ENCODE results near the gene TMOD3.

- TF ChIP-seq EZH2 (IDR thresholded peaks at IDR 0.05; ENCODE audit: low read depth, low read length, severe bottlenecking), result no peak
- TF ChIP-seq TAF1 (IDR thresholded peaks at IDR 0.05; ENCODE audit: low read depth, low read length), result no peak
- TF ChIP-seq CEBPB (IDR thresholded peaks at IDR 0.05; ENCODE audit: low read depth, low read length), result no peak
- no peak for TF ChIP-seq EGR1 (IDR thresholded peaks at IDR 0.05; ENCODE audit: borderline replicate concordance, low read depth, low read length)
- no peak for TF ChIP-seq MAX (IDR thresholded peaks at IDR 0.05)
- no peak for TF ChIP-seq CREB1 (IDR thresholded peaks at IDR 0.05)
Measured at GRCh38 chr15:51947124-51947523, 117.7 kb downstream of the TMOD3 start.
